T-helper 2 cell treated with Interferon-gamma antibody and Interleukin-4, amounts not matched to agents 5 μg/mL and 100 μg/mL, for 36 hours (primary cell): ENCODE results near the gene PHF2.

Experiments
- DNase-seq: peaks from one replicate; pipeline ENCODE4 v3.0.0; 2021; ENCODE audit warnings: low spot score
- H3K27ac Mint-ChIP-seq: one replicate; pipeline ENCODE4 v1.8.0; 2021; ENCODE audit warnings: mild to moderate bottlenecking, mixed read lengths
- H3K27me3 Mint-ChIP-seq: one replicate; pipeline ENCODE4 v1.8.0; 2021; ENCODE audit warnings: low read depth, mixed read lengths
- H3K36me3 Mint-ChIP-seq: one replicate; pipeline ENCODE4 v1.8.0; 2021; ENCODE audit warnings: low read depth, mixed read lengths
- H3K4me1 Mint-ChIP-seq: one replicate; pipeline ENCODE4 v1.8.0; 2021; ENCODE audit warnings: low read depth, mixed read lengths
- H3K4me3 Mint-ChIP-seq: one replicate; pipeline ENCODE4 v1.8.0; 2022; ENCODE audit warnings: mild to moderate bottlenecking, moderate library complexity, mixed read lengths
- H3K9me3 Mint-ChIP-seq: one replicate; pipeline ENCODE4 v1.8.0; 2021; ENCODE audit warnings: mixed read lengths

The PHF2 gene

GRCh38 chr9:93708289-93708986 is 132.1 kb downstream of the PHF2 start:
- peaks cover under 1% of the 10 kb centered on the region for H3K4me1 Mint-ChIP-seq
- peaks cover 9% of the 10 kb centered on the region for H3K27me3 Mint-ChIP-seq
- H3K27ac Mint-ChIP-seq, result no peak overlapping the region
- no peaks in the 10 kb centered on the region for H3K36me3 Mint-ChIP-seq
- H3K9me3 Mint-ChIP-seq, result no peaks in the 10 kb centered on the region
- no peak overlapping the region for H3K4me3 Mint-ChIP-seq
- DNase-seq, result no peak

DNA sequence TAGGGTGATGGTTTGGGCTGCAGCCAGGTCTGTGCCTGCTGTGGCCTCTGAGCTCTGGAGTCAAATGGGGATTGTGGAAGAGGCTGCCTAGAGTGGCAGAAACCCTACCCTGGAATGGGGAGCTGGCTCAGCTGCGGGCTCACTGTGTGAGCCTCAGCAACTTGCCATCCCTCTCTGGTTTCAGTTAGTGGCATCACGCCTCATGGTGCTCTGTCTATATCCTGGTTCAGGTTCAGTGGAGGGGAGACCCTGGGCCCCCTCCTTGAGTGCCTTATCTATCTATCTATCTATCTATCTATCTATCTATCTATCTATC is 132.6 kb downstream of the PHF2 start:
- Mint-ChIP-seq H3K9me3 (no peaks in the 10 kb centered on the region), H3K27me3 (peaks cover 9% of the 10 kb centered on the region), H3K27ac (no peak overlapping the region), H3K36me3 (no peaks in the 10 kb centered on the region), H3K4me1 (peaks cover 4% of the 10 kb centered on the region), H3K4me3 (no peak overlapping the region)
- no peak for DNase-seq

GRCh38 chr9:93709600-93710369 is 133.4 kb downstream of the PHF2 start:
- DNase-seq, result no peak
- Mint-ChIP-seq H3K36me3 (no peaks in the 10 kb centered on the region), H3K4me3 (no peak overlapping the region), H3K4me1 (peaks cover 4% of the 10 kb centered on the region), H3K27me3 (peaks cover 9% of the 10 kb centered on the region), H3K9me3 (no peaks in the 10 kb centered on the region), H3K27ac (no peak overlapping the region)

GRCh38 chr9:93710370-93710723 is 134.0 kb downstream of the PHF2 start:
- Mint-ChIP-seq H3K36me3 (no peaks in the 10 kb centered on the region), H3K4me3 (no peak overlapping the region), H3K9me3 (no peaks in the 10 kb centered on the region), H3K27me3 (peaks cover 8% of the 10 kb centered on the region), H3K4me1 (peaks cover 4% of the 10 kb centered on the region), H3K27ac (no peak overlapping the region)
- DNase-seq, result no peak

GRCh38 chr9:93711002-93711401 is 134.6 kb downstream of the PHF2 start:
- DNase-seq, result no peak
- no peaks in the 10 kb centered on the region for H3K9me3 Mint-ChIP-seq
- H3K4me1 Mint-ChIP-seq, result peaks cover 4% of the 10 kb centered on the region
- H3K27ac Mint-ChIP-seq, result no peak overlapping the region
- H3K4me3 Mint-ChIP-seq, result no peak overlapping the region
- H3K36me3 Mint-ChIP-seq, result no peaks in the 10 kb centered on the region
- peaks cover 3% of the 10 kb centered on the region for H3K27me3 Mint-ChIP-seq

DNA sequence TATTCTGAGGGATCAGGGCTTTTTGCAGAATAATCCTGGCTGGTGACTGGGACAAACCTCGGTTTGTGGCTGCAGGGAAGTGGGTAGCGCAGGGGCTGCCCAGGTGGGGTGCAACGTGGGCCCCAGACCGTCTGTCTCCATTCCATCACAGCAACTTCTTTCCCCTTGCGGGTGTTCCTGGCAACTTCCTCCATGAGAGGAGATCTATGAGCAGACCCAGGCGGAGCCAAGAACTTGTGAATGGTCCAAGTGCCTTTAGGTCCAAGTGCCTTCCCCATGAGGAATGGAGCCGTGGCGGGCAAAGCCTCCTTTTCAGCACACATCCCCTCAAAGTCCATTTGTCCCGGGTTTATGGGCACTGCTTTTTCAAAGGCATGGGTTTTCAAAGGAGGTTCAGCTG is 136.5 kb downstream of the PHF2 start:
- Mint-ChIP-seq H3K4me3 (no peak overlapping the region), H3K36me3 (no peaks in the 10 kb centered on the region), H3K27me3 (no peaks in the 10 kb centered on the region), H3K27ac (no peak overlapping the region), H3K4me1 (peaks cover 4% of the 10 kb centered on the region), H3K9me3 (peaks cover 4% of the 10 kb centered on the region)
- DNase-seq, result no peak

DNA sequence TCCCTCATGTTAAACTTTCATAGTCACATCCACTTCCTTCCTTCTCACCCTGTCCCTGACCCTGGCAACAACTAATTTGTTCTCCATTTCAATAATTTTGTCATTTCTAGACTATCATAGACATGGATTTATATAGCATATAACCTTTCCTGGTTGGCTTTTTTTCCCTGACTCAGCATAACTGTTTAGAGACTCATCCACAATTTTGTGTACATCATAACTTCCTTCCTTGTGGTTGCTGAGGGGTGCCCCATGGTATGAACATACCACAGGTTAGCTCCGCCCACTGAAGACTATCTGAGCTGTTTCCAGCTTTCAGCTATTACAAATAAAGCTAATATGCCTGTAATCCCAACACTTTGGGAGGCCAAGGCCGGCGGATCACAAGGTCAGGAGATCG is 137.3 kb downstream of the PHF2 start:
- Mint-ChIP-seq H3K4me1 (peaks cover 4% of the 10 kb centered on the region), H3K27ac (no peak overlapping the region), H3K4me3 (no peak overlapping the region), H3K36me3 (no peaks in the 10 kb centered on the region), H3K27me3 (no peaks in the 10 kb centered on the region), H3K9me3 (peaks cover 8% of the 10 kb centered on the region)
- no peak for DNase-seq

DNA sequence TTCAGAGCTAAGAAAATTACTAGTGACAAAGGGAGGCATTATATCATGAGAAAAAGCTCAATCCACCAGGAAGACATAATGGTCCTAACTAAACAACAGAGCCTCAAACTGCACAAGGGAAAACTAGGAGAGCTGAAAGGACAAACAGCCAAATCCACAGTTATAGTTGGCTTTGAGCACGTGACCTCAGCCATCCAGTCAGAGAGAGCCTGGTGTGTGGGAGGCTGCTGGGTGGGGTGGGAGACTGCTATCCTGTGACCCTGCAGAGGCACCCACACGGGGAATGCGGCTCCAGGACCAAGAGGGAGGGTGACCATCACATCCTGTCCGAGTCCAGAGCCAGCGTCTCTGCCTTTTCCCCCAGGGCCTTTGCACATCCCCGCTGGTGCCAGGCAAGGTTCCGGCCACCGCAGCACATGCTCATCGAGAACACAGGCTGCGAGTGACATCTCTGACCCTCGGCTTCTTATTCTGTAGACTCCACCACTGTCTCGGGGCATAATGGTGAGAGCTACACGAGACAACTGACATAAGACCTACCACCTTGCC is 145.1 kb downstream of the PHF2 start:
- peaks cover 8% of the 10 kb centered on the region for H3K9me3 Mint-ChIP-seq
- no peak overlapping the region for H3K27ac Mint-ChIP-seq
- no peak for DNase-seq
- H3K27me3 Mint-ChIP-seq, result no peaks in the 10 kb centered on the region
- H3K36me3 Mint-ChIP-seq, result no peaks in the 10 kb centered on the region
- H3K4me1 Mint-ChIP-seq, result no peaks in the 10 kb centered on the region
- H3K4me3 Mint-ChIP-seq, result no peak overlapping the region

- Mint-ChIP-seq H3K4me1 (no peaks in the 10 kb centered on the region), H3K4me3 (no peak overlapping the region)
These were observed 148.5 kb downstream of the PHF2 start for GRCh38 chr9:93724852-93725251.

DNA sequence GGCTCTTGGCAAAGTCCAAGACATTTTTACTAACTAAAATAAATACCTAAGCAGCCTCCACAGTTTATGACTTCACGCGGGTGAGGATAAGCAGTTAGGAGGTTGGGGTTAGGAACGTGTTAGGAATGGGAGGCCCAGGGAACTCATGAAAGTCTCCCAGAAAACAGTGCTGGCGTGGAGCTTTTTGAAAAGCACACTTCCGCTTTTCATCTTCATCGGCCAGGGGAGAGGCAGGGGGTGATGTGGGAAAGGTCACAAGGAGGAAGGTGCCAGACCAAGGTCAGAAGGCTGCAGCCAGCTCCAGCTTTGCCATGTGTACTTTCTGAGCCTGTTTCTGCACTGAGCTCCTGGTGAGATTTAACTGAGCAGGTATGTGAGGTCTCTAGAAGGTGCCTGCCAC is 149.0 kb downstream of the PHF2 start:
- no peaks in the 10 kb centered on the region for H3K27me3 Mint-ChIP-seq
- H3K36me3 Mint-ChIP-seq, result no peaks in the 10 kb centered on the region
- H3K4me1 Mint-ChIP-seq, result no peaks in the 10 kb centered on the region
- H3K4me3 Mint-ChIP-seq, result no peak overlapping the region
- DNase-seq, result no peak
- H3K9me3 Mint-ChIP-seq, result no peaks in the 10 kb centered on the region
- H3K27ac Mint-ChIP-seq, result no peak overlapping the region

More at GRCh38 chr9:93724852-93725251, 148.5 kb downstream of the PHF2 start:
- Mint-ChIP-seq H3K9me3 (no peaks in the 10 kb centered on the region), H3K27ac (no peak overlapping the region), H3K36me3 (no peaks in the 10 kb centered on the region), H3K27me3 (no peaks in the 10 kb centered on the region)
- DNase-seq, result no peak

DNA sequence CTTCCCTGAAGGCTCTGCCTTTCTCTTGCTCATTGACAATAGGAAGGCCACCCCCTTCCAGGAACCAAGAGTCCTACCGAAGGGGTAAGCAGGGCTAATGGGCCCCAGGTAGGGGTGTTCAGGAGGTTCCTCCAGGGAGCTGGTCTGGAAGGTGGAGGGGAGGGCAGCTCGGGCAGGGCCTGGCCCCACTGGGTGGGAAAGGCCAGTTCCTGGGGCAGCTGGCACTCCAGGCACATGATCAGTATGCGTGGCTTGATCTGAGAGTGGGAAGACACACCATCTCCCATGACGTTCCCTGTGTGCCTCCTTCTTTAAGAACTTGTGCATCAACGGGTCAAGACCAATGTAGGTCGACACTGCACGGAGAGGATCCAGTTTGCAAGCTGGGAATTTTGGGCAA is 149.8 kb downstream of the PHF2 start:
- H3K9me3 Mint-ChIP-seq, result no peaks in the 10 kb centered on the region
- DNase-seq, result no peak
- no peaks in the 10 kb centered on the region for H3K27me3 Mint-ChIP-seq
- no peak overlapping the region for H3K4me3 Mint-ChIP-seq
- H3K36me3 Mint-ChIP-seq, result no peaks in the 10 kb centered on the region
- H3K4me1 Mint-ChIP-seq, result no peaks in the 10 kb centered on the region
- no peak overlapping the region for H3K27ac Mint-ChIP-seq
